Measurements from ENCODE around the gene FN3K. TPM values are rescaled to one million over a fixed set of nuclear protein-coding genes. Genes with fewer than 3 reads are reported as not detected.
A peak's percentile ranks its signal among the peaks of the same experiment; 100 is the strongest.

FN3K gene
- total and polyA plus RNA-seq, 2 of the 13 experiments (the other 11 are each of a cell fraction or from before 2014, with no cell fraction given): 3.5 to 12.2 TPM

DNA sequence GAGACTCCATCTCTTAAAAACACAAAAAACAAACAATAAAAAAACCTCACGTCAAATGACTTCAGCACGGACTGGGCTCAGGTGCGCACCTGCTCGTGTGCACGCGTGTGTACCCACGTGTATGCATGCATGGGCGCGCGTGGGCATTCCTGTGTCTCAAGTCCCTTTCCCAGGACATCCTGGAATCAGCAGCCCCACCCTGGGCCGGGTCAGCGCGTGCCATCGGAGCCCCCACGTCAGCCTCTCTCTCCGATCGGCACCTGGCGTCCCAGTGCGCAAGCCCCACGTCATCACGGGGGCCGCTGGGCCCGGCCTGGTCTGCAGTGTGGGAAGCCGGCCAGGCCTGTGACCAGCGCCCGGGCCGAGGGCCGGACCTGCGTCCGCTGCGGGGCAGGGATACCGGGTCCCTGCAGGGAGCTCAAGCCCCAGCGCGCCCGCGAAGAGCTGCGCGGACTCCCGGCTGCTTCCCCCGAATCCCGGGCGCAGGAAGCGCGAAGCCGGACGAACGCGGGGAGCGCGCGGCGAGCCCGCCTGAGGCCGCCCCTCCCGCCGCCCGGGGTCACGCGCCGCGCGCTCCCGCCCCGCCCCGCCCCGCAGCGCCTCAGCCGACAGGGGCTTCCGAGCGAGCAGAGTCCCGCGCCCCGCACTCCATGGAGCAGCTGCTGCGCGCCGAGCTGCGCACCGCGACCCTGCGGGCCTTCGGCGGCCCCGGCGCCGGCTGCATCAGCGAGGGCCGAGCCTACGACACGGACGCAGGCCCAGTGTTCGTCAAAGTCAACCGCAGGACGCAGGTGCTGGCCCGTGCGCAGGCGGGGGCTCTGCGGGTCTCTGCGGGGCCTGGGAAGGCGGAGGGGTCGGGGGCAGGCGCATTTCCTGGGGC lies at the start of gene FN3K (continued):
- TF ChIP-seq, protein P1, sequence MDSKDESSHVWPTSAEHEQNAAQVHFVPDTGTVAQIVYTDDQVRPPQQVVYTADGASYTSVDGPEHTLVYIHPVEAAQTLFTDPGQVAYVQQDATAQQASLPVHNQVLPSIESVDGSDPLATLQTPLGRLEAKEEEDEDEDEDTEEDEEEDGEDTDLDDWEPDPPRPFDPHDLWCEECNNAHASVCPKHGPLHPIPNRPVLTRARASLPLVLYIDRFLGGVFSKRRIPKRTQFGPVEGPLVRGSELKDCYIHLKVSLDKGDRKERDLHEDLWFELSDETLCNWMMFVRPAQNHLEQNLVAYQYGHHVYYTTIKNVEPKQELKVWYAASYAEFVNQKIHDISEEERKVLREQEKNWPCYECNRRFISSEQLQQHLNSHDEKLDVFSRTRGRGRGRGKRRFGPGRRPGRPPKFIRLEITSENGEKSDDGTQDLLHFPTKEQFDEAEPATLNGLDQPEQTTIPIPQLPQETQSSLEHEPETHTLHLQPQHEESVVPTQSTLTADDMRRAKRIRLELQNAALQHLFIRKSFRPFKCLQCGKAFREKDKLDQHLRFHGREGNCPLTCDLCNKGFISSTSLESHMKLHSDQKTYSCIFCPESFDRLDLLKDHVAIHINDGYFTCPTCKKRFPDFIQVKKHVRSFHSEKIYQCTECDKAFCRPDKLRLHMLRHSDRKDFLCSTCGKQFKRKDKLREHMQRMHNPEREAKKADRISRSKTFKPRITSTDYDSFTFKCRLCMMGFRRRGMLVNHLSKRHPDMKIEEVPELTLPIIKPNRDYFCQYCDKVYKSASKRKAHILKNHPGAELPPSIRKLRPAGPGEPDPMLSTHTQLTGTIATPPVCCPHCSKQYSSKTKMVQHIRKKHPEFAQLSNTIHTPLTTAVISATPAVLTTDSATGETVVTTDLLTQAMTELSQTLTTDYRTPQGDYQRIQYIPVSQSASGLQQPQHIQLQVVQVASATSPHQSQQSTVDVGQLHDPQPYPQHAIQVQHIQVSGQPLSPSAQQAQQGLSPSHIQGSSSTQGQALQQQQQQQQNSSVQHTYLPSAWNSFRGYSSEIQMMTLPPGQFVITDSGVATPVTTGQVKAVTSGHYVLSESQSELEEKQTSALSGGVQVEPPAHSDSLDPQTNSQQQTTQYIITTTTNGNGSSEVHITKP (CRISPR knock-in tag; IDR thresholded peaks at IDR 0.05; ENCODE audit: low read depth): no peak
- TF ChIP-seq, protein P2, sequence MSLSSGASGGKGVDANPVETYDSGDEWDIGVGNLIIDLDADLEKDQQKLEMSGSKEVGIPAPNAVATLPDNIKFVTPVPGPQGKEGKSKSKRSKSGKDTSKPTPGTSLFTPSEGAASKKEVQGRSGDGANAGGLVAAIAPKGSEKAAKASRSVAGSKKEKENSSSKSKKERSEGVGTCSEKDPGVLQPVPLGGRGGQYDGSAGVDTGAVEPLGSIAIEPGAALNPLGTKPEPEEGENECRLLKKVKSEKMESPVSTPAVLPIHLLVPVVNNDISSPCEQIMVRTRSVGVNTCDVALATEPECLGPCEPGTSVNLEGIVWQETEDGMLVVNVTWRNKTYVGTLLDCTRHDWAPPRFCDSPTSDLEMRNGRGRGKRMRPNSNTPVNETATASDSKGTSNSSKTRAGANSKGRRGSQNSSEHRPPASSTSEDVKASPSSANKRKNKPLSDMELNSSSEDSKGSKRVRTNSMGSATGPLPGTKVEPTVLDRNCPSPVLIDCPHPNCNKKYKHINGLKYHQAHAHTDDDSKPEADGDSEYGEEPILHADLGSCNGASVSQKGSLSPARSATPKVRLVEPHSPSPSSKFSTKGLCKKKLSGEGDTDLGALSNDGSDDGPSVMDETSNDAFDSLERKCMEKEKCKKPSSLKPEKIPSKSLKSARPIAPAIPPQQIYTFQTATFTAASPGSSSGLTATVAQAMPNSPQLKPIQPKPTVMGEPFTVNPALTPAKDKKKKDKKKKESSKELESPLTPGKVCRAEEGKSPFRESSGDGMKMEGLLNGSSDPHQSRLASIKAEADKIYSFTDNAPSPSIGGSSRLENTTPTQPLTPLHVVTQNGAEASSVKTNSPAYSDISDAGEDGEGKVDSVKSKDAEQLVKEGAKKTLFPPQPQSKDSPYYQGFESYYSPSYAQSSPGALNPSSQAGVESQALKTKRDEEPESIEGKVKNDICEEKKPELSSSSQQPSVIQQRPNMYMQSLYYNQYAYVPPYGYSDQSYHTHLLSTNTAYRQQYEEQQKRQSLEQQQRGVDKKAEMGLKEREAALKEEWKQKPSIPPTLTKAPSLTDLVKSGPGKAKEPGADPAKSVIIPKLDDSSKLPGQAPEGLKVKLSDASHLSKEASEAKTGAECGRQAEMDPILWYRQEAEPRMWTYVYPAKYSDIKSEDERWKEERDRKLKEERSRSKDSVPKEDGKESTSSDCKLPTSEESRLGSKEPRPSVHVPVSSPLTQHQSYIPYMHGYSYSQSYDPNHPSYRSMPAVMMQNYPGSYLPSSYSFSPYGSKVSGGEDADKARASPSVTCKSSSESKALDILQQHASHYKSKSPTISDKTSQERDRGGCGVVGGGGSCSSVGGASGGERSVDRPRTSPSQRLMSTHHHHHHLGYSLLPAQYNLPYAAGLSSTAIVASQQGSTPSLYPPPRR (CRISPR knock-in tag; IDR thresholded peaks at IDR 0.05; ENCODE audit: borderline replicate concordance): peak; percentile 6; the same call in 1 of the 2 replicates
- TF ChIP-seq SPEN (CRISPR knock-in tag; IDR thresholded peaks at IDR 0.05; ENCODE audit: low read depth) (peak; percentile 51), EEA1 (CRISPR knock-in tag; IDR thresholded peaks at IDR 0.05; ENCODE audit: borderline replicate concordance) (peak; percentile 57; the same call in 1 of the 2 replicates), ATAD3A (CRISPR knock-in tag; IDR thresholded peaks at IDR 0.05) (peak; percentile 34), ZNF30 (CRISPR knock-in tag; IDR thresholded peaks at IDR 0.05) (no peak), HMG20A (CRISPR knock-in tag; IDR thresholded peaks at IDR 0.05; ENCODE audit: borderline replicate concordance) (no peak), ZNF235 (CRISPR knock-in tag; IDR thresholded peaks at IDR 0.05; ENCODE audit: borderline replicate concordance) (0 out of 2 replicates have a peak, but pooled peaks have one; percentile 28), ZNF124 (CRISPR knock-in tag; IDR thresholded peaks at IDR 0.05) (0 out of 2 replicates have a peak, but pooled peaks have one; percentile 21), FOSL2 (CRISPR knock-in tag; IDR thresholded peaks at IDR 0.05) (no peak), ZNF557 (CRISPR knock-in tag; IDR thresholded peaks at IDR 0.05) (no peak), TCF12 (IDR thresholded peaks at IDR 0.05) (no peak), TCF12 (CRISPR knock-in tag; IDR thresholded peaks at IDR 0.05) (no peak), ZNF670 (CRISPR knock-in tag; IDR thresholded peaks at IDR 0.05; ENCODE audit: borderline replicate concordance) (no peak), MTA3 (CRISPR knock-in tag; IDR thresholded peaks at IDR 0.05) (no peak), FOXO1 (CRISPR knock-in tag; IDR thresholded peaks at IDR 0.05) (no peak)
- TF ChIP-seq, protein P3, sequence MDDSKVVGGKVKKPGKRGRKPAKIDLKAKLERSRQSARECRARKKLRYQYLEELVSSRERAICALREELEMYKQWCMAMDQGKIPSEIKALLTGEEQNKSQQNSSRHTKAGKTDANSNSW (CRISPR knock-in tag; IDR thresholded peaks at IDR 0.05; ENCODE audit: borderline replicate concordance): no peak
- TF ChIP-seq, protein P4, sequence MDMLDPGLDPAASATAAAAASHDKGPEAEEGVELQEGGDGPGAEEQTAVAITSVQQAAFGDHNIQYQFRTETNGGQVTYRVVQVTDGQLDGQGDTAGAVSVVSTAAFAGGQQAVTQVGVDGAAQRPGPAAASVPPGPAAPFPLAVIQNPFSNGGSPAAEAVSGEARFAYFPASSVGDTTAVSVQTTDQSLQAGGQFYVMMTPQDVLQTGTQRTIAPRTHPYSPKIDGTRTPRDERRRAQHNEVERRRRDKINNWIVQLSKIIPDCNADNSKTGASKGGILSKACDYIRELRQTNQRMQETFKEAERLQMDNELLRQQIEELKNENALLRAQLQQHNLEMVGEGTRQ (IDR thresholded peaks at IDR 0.05; ENCODE audit: low read depth, low read length): no peak
- TF ChIP-seq, protein P4 (CRISPR knock-in tag; IDR thresholded peaks at IDR 0.05; ENCODE audit: borderline replicate concordance): no peak
